GM18867 (cell line): Measurements from ENCODE around the gene ZSCAN31.

ENCODE experiments used
- ATAC-seq: cut with Tn5 transposase; IDR thresholded peaks from one replicate; pipeline ENCODE4 v1.9.1; 2021; ENCODE audit warnings: mild to moderate bottlenecking, moderate library complexity; ENCODE audit not compliant: unreplicated experiment

Gene ZSCAN31

GRCh38 chr6:28353981-28354676 lies 18.2 kb upstream of the ZSCAN31 start:
- ATAC-seq = no peak

GRCh38 chr6:28353356-28353755 lies 17.4 kb upstream of the ZSCAN31 start:
- no peak for ATAC-seq

- no peak for ATAC-seq
Observed at GRCh38 chr6:28351493-28351925, 15.6 kb upstream of the ZSCAN31 start.

- ATAC-seq = no peak
Observed at GRCh38 chr6:28351087-28351486, 15.1 kb upstream of the ZSCAN31 start.

GRCh38 chr6:28349892-28350737 lies 14.2 kb upstream of the ZSCAN31 start, which contains the start of gene ZKSCAN3:
Gene ZKSCAN3, plus strand, starts transcription at chr6:28349947. Its CDS starts 9,640 bp downstream, at chr6:28359587.
- peak; percentile 98 for ATAC-seq

GRCh38 chr6:28349344-28349891 lies 13.5 kb upstream of the ZSCAN31 start:
- peak; percentile 6 for ATAC-seq

- ATAC-seq = no peak
Observed at GRCh38 chr6:28347119-28347518, 11.2 kb upstream of the ZSCAN31 start.

GRCh38 chr6:28345201-28345600 lies 9.3 kb upstream of the ZSCAN31 start:
- no peak for ATAC-seq

GRCh38 chr6:28343898-28344677 lies 8.1 kb upstream of the ZSCAN31 start:
- ATAC-seq = no peak

GRCh38 chr6:28340310-28341095 lies 4.6 kb upstream of the ZSCAN31 start:
- no peak for ATAC-seq

- no peak for ATAC-seq
Observed at GRCh38 chr6:28337121-28337520, 1.2 kb upstream of the ZSCAN31 start.

GRCh38 chr6:28336284-28337120 lies 554 bp upstream of the ZSCAN31 start:
- peak; percentile 48 for ATAC-seq

- peak; percentile 1 for ATAC-seq
Observed at GRCh38 chr6:28335040-28335563, 846 bp downstream of the ZSCAN31 start.

GRCh38 chr6:28334286-28335039 lies 1.5 kb downstream of the ZSCAN31 start:
- no peak for ATAC-seq

- no peak for ATAC-seq
Observed at GRCh38 chr6:28333599-28334018, 2.3 kb downstream of the ZSCAN31 start.

GRCh38 chr6:28333047-28333446 lies 2.9 kb downstream of the ZSCAN31 start:
- ATAC-seq = no peak

- no peak for ATAC-seq
Observed at GRCh38 chr6:28330041-28330440, 5.9 kb downstream of the ZSCAN31 start.

- no peak for ATAC-seq
Observed at GRCh38 chr6:28326371-28326948, 9.5 kb downstream of the ZSCAN31 start.
